ENCODE measurements around the gene IMMP2L.

IMMP2L gene

DNA sequence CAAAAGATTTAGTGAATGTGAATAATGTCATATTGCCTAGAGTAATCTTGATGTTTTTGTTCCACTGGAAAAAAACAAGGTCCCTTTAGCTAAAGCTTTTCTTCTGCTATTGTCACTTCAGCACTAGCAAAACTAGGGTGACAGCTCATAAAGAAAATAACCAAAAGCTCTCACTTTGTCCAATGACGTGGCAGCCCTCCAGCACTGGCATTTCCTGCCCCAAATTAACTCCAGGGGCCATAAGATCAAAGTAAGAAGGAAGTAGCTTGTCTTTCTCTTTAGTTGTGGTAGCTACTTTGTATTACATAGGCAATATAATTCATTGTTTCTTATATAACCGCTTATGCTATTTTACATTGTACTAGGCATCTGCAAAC lies 424.1 kb downstream of the IMMP2L start:
- no peak for DNase-seq

DNA sequence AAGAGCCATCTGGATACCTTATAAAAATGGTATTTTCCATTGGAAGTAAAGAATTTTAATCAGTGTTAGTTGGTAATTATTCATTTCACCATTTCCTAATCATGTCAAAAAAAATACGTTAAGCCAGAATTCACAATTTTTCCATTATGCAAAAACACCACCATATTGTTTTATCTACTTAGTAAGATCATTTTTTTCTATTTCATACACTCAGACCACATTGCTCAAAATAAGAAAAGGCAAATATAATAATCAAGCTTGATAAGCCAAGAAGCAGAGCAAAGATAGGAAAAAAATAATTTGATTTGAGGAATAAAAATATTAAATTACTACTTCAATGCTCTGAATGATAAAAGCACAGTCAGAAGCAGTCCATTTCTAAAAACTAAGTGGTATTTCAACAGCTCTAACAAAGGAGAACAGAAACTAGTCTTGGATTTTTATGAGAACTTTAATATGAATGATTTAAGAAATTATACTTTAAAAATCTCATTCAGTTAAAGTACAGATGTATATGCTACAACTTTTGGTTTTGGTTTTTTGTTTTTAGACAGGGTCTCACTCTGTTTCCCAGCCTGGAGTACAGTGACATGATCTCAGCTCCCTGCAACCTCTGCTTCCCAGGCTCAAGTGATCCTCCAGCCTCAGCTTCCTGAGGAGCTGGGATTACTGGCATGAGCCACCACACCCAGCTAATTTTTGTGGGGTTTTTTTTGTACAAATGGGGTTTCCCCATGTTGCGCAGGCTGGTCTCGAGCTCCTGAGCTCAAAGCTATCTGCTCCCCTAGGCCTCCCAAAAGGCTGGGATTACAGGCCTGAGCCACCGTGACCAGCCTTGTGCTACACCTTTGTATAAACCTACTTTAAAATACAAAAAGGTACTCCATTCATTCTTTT lies 424.7 kb downstream of the IMMP2L start:
- DNase-seq, result no peak

GRCh38 chr7:111132833-111133232 lies 429.5 kb downstream of the IMMP2L start:
- DNase-seq, result no peak

DNA sequence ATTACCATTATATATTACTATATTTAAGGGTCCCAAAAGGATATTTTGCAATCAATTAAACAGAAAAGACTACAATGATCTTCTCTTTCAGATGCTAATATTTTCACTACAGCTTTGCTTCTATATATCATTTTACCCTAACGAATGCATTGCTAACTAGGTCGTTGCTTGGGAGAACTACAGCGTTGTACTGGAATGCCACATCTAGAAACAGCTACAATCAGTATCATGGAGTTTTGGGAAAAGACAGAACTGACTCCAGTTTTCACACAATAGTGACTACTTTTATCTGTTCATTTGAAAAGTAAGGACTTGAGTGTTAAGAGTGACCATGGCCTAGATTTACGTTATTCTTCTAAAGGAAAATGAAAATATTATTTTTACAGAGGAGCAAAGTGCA lies 432.9 kb downstream of the IMMP2L start:
- no peak for DNase-seq

DNA sequence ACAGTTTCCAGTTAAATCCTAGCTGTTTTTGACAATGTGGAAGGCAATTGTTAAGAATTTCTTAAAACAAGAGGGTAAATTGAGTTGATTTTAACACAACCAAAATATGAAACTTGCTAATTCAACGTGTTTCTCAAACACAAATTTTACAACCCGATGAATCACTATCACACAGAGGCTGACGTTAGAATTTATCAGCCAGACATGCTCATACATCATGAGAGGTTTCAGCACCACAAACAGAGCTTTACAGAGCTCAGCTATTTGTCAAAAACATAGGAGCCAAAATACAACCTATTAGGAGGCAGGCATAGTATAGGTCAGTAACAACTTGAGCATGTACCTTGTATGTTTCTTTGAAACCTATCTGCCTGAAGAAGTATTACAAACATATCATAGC lies 435.3 kb downstream of the IMMP2L start:
- DNase-seq, result no peak

GRCh38 chr7:111115966-111116365 lies 446.3 kb downstream of the IMMP2L start:
- DNase-seq, result no peak

- no peak for DNase-seq
Measured at GRCh38 chr7:111113263-111114017, 448.9 kb downstream of the IMMP2L start.

DNA sequence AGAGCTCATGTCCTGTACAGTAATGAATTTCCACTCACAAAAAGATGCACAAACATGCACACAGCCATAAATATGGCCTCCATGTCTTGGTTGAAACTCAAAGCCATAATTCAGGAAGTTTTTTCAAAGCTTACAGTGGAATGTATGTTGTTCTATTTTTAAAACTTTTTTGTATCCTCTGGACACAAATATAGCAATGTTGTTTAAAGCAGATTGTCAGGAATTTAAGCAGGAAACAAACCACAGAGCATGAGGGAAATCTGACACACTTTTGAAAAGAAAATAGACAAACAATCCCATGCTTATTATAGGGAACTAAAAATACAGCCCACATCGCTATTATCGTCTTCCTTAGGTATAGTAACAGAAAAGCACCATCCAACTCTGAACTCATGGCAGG lies 449.9 kb downstream of the IMMP2L start:
- DNase-seq, result no peak

- no peak for DNase-seq
Measured at GRCh38 chr7:111108496-111108895, 453.8 kb downstream of the IMMP2L start.

DNA sequence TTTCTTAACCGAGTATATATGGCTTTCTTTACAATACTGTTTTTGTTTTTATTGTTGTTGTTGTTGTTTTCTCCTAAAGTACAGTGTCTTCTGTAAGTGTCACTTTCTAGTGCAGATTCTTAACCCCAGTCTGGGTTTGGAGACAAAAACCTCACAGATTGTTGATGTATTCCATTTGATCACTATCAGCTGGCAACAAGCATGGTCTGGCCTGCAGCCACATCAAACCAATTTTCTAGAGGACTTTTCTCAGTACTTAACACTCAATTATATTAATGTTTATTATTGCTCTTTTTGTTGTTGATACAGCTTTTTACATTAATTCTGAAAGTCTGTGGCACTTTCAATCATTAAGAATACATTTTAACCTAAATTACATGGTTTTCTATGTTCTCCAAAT lies 454.3 kb downstream of the IMMP2L start:
- DNase-seq, result no peak

- DNase-seq, result no peak
Measured at GRCh38 chr7:111107579-111107978, 454.7 kb downstream of the IMMP2L start.

DNA sequence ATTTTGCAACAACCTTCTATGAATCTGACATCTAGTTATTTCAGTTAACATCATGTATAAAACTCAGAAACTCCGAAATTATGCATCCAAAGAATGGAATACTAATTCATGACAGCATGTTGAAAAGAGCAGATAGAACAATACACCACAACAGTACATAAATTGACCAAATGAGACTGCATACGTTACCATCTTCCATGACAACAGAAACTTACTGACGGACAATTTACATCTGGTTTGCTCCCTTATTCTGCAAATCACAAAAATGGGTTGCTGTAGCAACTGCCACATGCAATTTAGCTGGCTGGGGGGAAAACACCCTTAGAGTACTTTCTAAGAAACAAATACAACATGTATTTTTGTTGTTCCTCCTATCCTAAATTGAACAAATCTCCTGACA lies 457.0 kb downstream of the IMMP2L start:
- DNase-seq, result no peak

DNA sequence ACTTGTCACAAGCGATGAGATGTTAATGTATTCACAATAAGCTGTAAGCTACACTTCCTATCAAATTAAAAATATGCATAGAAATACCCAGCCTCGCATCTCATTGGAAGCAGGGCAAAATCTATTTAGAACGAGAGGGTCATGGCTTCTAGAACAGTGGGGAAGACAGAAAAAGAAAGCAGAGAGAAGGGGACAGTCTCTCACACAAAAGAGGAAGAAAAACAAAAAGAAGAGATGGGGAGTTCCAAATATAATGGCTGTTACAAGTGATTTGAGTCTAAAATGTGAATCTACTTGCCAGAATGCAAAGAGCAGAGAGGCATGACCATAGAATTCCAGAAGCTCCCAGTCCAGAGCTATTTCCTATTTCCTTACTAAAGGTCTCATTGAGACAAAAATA lies 457.6 kb downstream of the IMMP2L start:
- DNase-seq, result no peak

GRCh38 chr7:111103678-111104274 lies 458.5 kb downstream of the IMMP2L start:
- no peak for DNase-seq

DNA sequence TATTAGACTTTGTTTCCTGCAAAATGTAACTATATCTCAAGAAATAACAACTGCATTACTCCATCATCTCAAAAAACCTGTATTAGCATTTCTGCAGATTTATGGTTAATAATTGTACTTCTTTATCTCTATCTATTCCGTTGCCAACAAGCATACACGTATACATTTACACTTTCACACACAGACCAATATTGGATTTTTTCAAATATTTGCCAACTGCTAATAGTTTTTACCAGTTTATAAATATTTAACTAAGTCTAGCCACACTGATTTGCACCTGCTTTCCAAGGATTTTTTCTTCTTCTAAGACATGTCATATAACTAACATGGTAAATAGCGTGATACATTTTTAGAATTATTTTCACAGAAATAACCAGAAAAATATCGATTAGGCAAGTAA lies 459.2 kb downstream of the IMMP2L start:
- no peak for DNase-seq

DNA sequence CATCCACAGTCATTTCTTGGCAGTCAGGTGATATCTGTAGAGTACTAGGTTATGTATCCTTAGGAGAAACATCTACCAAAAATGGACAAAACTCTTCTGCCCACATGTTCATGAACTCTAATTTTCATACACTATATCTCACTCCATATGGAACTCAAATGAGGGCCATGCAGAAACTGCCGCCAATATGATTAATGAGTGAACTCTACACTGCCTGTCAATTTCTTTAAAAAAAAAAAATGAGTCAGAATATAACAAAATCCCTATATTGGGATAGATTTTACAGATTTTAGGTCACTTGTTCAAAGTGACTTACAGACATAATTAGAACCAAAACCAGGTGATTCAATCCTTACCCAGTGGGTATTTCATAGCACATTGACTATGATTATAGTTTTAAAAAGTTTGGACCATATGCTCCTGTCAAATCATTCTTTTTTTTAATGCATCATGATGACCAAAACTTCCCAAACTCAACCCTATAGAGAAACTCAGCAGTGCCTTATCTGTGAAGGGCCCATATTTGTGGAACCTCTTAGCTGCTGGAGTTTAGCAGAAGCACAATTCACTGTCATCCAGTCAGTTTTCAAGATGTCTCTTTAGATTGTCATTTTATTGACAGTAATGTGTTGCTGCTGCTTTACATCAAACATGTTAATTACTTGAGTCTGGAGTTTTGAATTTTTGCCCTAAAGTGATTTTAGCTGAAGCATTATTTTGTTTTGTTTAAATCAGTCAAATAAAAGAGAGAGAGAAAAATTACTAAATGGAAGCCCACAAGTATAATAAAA lies 460.2 kb downstream of the IMMP2L start:
- no peak for DNase-seq

GRCh38 chr7:111098926-111099250 lies 463.4 kb downstream of the IMMP2L start:
- DNase-seq, result no peak

DNA sequence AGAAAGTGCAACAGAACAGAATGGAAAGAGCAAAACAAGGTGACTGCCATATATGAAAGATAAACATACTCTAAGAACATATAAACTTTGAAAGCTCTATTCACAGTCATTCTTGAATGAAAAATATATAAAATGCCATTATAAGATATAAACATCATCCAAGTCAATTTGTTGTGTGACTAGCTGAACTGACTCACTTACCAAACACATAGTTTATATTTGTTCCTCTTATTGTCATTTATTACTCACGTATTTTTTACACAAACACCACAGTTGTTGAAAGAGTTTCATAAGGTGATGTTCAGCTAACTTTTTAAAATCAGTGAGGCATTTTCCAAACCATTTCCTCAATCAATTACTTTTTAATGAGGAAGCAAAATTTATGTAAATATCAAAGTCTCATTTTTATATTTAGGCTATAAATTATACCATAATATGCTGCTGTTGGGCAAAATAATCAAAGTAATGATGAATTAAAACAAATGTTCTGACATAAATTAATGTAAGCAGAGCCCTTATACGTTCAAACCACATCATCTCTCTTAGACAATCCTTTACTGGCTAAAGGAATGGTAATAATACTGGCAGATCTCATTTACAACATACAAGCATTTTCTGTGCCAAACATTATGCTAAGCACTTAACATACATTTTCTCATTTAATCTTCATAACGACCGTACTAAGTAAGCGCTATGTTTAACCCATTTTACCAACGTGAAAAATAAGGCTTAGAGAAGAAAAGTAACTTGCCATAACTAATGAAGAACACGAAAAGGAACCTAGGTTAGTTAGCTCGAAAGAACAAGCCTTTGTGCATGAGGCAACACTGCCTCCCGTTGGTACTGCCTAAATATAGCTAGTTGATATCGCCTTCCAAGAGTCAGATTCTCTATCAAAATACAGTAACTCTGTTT lies 464.0 kb downstream of the IMMP2L start:
- peak; percentile 60 for DNase-seq

DNA sequence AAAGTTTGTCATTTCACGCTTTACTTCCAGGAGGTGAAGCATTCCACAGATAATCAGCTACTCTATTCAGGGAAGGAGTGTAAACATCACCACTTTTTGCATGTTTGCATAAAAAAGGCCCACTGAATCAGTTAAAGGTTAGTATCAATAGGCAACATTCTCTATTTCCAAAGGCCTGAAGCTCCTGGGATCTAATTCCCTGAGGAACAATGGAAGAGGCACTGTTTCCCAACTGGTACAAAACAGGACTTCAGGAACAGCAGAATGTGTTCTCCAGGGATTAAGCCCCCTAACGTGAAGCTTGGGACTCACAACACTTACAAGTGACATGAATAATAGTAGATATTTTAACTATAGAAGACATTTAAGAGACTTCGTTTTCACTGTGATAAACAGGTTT lies 465.3 kb downstream of the IMMP2L start:
- no peak for DNase-seq

- DNase-seq, result no peak
Measured at GRCh38 chr7:111094419-111094818, 467.9 kb downstream of the IMMP2L start.

DNA sequence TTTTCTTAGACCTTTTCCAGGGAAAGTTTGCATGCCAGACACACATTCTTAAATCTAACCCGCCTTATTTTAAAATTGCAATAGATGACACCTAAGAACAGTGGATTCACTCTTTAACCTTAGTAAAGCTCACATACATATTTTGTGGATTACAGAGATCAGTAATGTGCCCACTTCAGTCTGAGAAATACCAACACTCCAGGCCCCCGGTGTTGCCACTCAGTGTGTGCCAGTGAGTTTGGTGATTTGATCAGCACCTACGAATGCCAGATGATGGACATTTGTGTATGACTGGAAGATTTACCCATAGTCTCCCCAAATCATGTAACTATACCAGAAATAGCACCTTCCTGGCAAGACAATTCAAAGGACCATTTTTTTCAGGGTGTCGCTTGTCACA lies 468.8 kb downstream of the IMMP2L start:
- no peak for DNase-seq
